Endothelial cell of umbilical vein (primary cell): ENCODE data around the gene ZDHHC19. TPM values are rescaled to one million over a fixed set of nuclear protein-coding genes. Genes with fewer than 3 reads are reported as not detected.

Source experiments
- BruUV-seq: library from RNA; stranded (reverse); fragments of 400-500 nt; replicated peaks from 2 replicates; lab custom pipeline; 2021; lab: Mats Ljungman, UMichigan
- CTCF ChIA-PET: fragments of 300-600, 350-600 bp; sonication (Branson Sonifier 250); formaldehyde crosslinking; loops from one replicate; lab custom pipeline; 2021; ENCODE audit warnings: antibody characterized with exemption, inconsistent platforms; lab: Charles Lee
- POLR2A ChIA-PET: fragments of 300-600, 350-600 bp; sonication (Branson Sonifier 250); formaldehyde crosslinking; loops from one replicate; lab custom pipeline; 2021; ENCODE audit warnings: antibody characterized with exemption, inconsistent platforms; lab: Charles Lee
- DNase-seq: peaks from one replicate; pipeline ENCODE4 v3.0.0-alpha.2; 2011; ENCODE audit warnings: low read depth, low spot score
- FAIRE-seq: peaks from 2 replicates; lab custom pipeline; 2011; peaks lifted over from hg19 to GRCh38; lab: Jason Lieb, UNC
- H2AFZ ChIP-seq: 2 replicates; pipeline ENCODE4 v1.6.0; 2012; ENCODE audit warnings: low read depth, low read length, control low read depth, inconsistent platforms
- H3K27ac ChIP-seq: 2 replicates; pipeline ENCODE4 v1.5.1; 2011; ENCODE audit warnings: low read depth, mild to moderate bottlenecking, control low read depth, low read length, moderate library complexity; ENCODE audit not compliant: insufficient read depth
- H3K27me3 ChIP-seq, 2 experiments: 2 replicates each; pipeline versions ENCODE4 v1.6.0 to v1.6.1; 2011; ENCODE audit warnings: low read length in 2 of 2, mixed read lengths in 1 of 2; ENCODE audit not compliant: control insufficient read depth in 2 of 2, insufficient read depth in 2 of 2
- H3K36me3 ChIP-seq, 2 experiments: 2 replicates in 1 of 2; 3 replicates in 1 of 2; pipeline ENCODE4 v1.5.1; 2011; ENCODE audit warnings: low read length in 2 of 2, mild to moderate bottlenecking in 1 of 2, moderate library complexity in 1 of 2; ENCODE audit not compliant: control insufficient read depth in 2 of 2, insufficient read depth in 2 of 2; ENCODE audit errors: extremely low read depth in 1 of 2
- H3K4me1 ChIP-seq: 3 replicates; pipeline ENCODE4 v1.5.1; 2011; ENCODE audit warnings: mild to moderate bottlenecking, low read length; ENCODE audit not compliant: control insufficient read depth, insufficient read depth; ENCODE audit errors: extremely low read depth
- H3K4me2 ChIP-seq: 2 replicates; pipeline ENCODE4 v1.6.1; 2011; ENCODE audit warnings: low read length, control low read depth, mixed read lengths; ENCODE audit not compliant: insufficient read depth
- H3K4me3 ChIP-seq, 3 experiments: fragments of 200-600 bp in 1 of 3; sonication (generic), shearing (Covaris generic) in 1 of 3; replicated peaks in 1 of 3; 2 replicates each; pipeline ENCODE4 v1.5.1; 2011 to 2016; ENCODE audit warnings: control low read depth in 3 of 3, low read length in 3 of 3, mild to moderate bottlenecking in 2 of 3, inconsistent platforms in 1 of 3, low read depth in 1 of 3, moderate library complexity in 1 of 3; ENCODE audit not compliant: insufficient read depth in 1 of 3
- H3K79me2 ChIP-seq: 2 replicates; pipeline ENCODE4 v1.6.0; 2012; ENCODE audit warnings: low read length, inconsistent platforms; ENCODE audit not compliant: control insufficient read depth, insufficient read depth
- H3K9ac ChIP-seq: replicated peaks from 2 replicates; pipeline ENCODE3; 2011; ENCODE audit warnings: low read length, control low read depth; ENCODE audit not compliant: insufficient read depth; ENCODE audit errors: extremely low read depth
- H3K9me1 ChIP-seq: replicated peaks from 3 replicates; pipeline ENCODE4 v1.6.0; 2011; ENCODE audit warnings: mild to moderate bottlenecking, low read length; ENCODE audit not compliant: control insufficient read depth, insufficient read depth; ENCODE audit errors: extremely low read depth
- H3K9me3 ChIP-seq: replicated peaks from 2 replicates; pipeline ENCODE4 v1.5.1; 2012; ENCODE audit warnings: low read length, inconsistent platforms; ENCODE audit not compliant: control insufficient read depth, insufficient read depth
- H4K20me1 ChIP-seq: replicated peaks from 2 replicates; pipeline ENCODE3; 2011; ENCODE audit warnings: mild to moderate bottlenecking, low read length; ENCODE audit not compliant: control insufficient read depth, insufficient read depth; ENCODE audit errors: extremely low read depth
- EZH2 ChIP-seq: IDR thresholded peaks from 2 replicates; pipeline ENCODE4 v1.6.1; 2012; ENCODE audit warnings: borderline replicate concordance, low read depth, mild to moderate bottlenecking, moderate library complexity, low read length, inconsistent platforms; ENCODE audit not compliant: severe bottlenecking
- FOS ChIP-seq: IDR thresholded peaks from 2 replicates; pipeline ENCODE4 v1.6.1; 2011; ENCODE audit warnings: mild to moderate bottlenecking, low read length, moderate library complexity, borderline replicate concordance; ENCODE audit not compliant: insufficient read depth
- GATA2 ChIP-seq: IDR thresholded peaks from 2 replicates; pipeline ENCODE4 v1.7.0; 2011; ENCODE audit warnings: low read depth, mild to moderate bottlenecking, moderate library complexity, mixed read lengths, low read length; ENCODE audit not compliant: insufficient read length, insufficient read depth
- JUN ChIP-seq: IDR thresholded peaks from 2 replicates; pipeline ENCODE4 v1.6.1; 2011; ENCODE audit warnings: borderline replicate concordance, low read depth; ENCODE audit not compliant: insufficient read length, insufficient read depth
- MYC ChIP-seq: IDR thresholded peaks from one replicate; pipeline ENCODE4 v1.6.1; 2011; ENCODE audit warnings: mild to moderate bottlenecking, low read depth, low read length
- POLR2A ChIP-seq: IDR thresholded peaks from 2 replicates; pipeline ENCODE4 v1.6.1; 2012; ENCODE audit warnings: low read depth, mild to moderate bottlenecking, control low read depth, low read length
- POLR2AphosphoS5 ChIP-seq: IDR thresholded peaks from 2 replicates; pipeline ENCODE4 v1.6.1; 2012; ENCODE audit warnings: low read depth, mild to moderate bottlenecking, control low read depth, low read length, moderate library complexity; ENCODE audit not compliant: insufficient read depth
- dilution Hi-C: fragments of 300-500 bp; cut with MboI; formaldehyde crosslinking; loops from one replicate; pipeline ENCODE4 v1.15.0; 2019; ENCODE audit warnings: low sequenced_read_pairs; ENCODE audit not compliant: extremely low pct_ligation_motif_present
- intact Hi-C: fragments of 100-400 bp; cut with micrococcal nuclease; formaldehyde crosslinking; loops from one replicate; pipeline ENCODE4 v1.10.0; 2022
- polyA plus RNA-seq, 4 experiments: library from polyadenylated mRNA; depleted of rRNA in 3 of 4; stranded (reverse) in 3 of 4; unstranded in 1 of 4; fragments of >200 nt; gene quantifications; 2 replicates each; pipeline versions ENCODE4 v1.2.1 to v1.2.3, GENCODE V29; 2011 to 2012; ENCODE audit warnings: missing spikeins in 1 of 4
- total RNA-seq: library from RNA; stranded (reverse); gene quantifications from 2 replicates; pipeline ENCODE4 v1.2.3, GENCODE V29; 2021
- TF ChIP-seq, protein P1 (sequence below): IDR thresholded peaks from 2 replicates; pipeline ENCODE4 v1.6.1; 2011; ENCODE audit not compliant: insufficient read depth, insufficient read length
- TF ChIP-seq, protein P2 (sequence below), 2 donors: IDR thresholded peaks; 1 replicate in 1 of 2; 2 replicates in 1 of 2; pipeline ENCODE4 v1.5.1; 2011; ENCODE audit warnings: low read length in 2 of 2, mild to moderate bottlenecking in 2 of 2, moderate library complexity in 2 of 2, control low read depth in 1 of 2, inconsistent platforms in 1 of 2, low read depth in 1 of 2; ENCODE audit not compliant: insufficient read depth in 1 of 2; ENCODE audit errors: extremely low read depth in 1 of 2

The ZDHHC19 gene
- total and polyA plus RNA-seq, 2 donors (not counting 3 experiments of a cell fraction or from before 2014, with no cell fraction given): not detected

GRCh38 chr3:196251918-196252317, 40.7 kb upstream of the ZDHHC19 start:
- Histone ChIP-seq H3K9me1 (no peaks in the 10 kb centered on the region), H3K27ac (no peak overlapping the region), H4K20me1 (no peaks in the 10 kb centered on the region), H3K36me3 (peaks cover 2 to 8% of the 10 kb centered on the region in 2 experiments), H3K9ac (no peak overlapping the region), H3K4me2 (no peak overlapping the region), H3K27me3 (no peaks in the 10 kb centered on the region), H3K4me3 (no peak overlapping the region), H3K9me3 (no peaks in the 10 kb centered on the region), H3K4me1 (no peaks in the 10 kb centered on the region), H2AFZ (no peak overlapping the region), H3K79me2 (peaks cover 5% of the 10 kb centered on the region)
- ChIA-PET CTCF (interaction anchor here (1.1 to 3.1 kb wide), 3 partner anchors 17 to 271 kb away, joined by 4 to 75 read pairs (median 31); no protein-coding TSS in a partner anchor), POLR2A (no interaction called here)
- no TSS peak for BruUV-seq
- FAIRE-seq: no peak
- TF ChIP-seq GATA2 (no peak), MYC (no peak), POLR2A (no peak), FOS (no peak), JUN (no peak), POLR2AphosphoS5 (no peak), EZH2 (no peak)
- TF ChIP-seq, protein P1, sequence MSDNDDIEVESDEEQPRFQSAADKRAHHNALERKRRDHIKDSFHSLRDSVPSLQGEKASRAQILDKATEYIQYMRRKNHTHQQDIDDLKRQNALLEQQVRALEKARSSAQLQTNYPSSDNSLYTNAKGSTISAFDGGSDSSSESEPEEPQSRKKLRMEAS: no peak
- TF ChIP-seq, protein P2, sequence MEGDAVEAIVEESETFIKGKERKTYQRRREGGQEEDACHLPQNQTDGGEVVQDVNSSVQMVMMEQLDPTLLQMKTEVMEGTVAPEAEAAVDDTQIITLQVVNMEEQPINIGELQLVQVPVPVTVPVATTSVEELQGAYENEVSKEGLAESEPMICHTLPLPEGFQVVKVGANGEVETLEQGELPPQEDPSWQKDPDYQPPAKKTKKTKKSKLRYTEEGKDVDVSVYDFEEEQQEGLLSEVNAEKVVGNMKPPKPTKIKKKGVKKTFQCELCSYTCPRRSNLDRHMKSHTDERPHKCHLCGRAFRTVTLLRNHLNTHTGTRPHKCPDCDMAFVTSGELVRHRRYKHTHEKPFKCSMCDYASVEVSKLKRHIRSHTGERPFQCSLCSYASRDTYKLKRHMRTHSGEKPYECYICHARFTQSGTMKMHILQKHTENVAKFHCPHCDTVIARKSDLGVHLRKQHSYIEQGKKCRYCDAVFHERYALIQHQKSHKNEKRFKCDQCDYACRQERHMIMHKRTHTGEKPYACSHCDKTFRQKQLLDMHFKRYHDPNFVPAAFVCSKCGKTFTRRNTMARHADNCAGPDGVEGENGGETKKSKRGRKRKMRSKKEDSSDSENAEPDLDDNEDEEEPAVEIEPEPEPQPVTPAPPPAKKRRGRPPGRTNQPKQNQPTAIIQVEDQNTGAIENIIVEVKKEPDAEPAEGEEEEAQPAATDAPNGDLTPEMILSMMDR (IDR thresholded peaks at IDR 0.05; ENCODE audit: extremely low read depth in 1 of 2, insufficient read depth in 1 of 2, low read depth in 1 of 2, low read length in 2 of 2): no peak
- no peak for DNase-seq
- dilution Hi-C loops: no loop called here
- intact Hi-C loops: loop anchor here (5.0 kb wide), 1 partner anchor 250 kb away; the partner anchor contains the start of gene RNF168
